K562 (cell line): Measurements from ENCODE around the gene FGFRL1. TPM values are rescaled to one million over a fixed set of nuclear protein-coding genes. Genes with fewer than 3 reads are reported as not detected.
A peak's percentile ranks its signal among the peaks of the same experiment; 100 is the strongest.

ENCODE experiments used
- ATAC-seq: fragments of 200-7000 bp; cut with Tn5 transposase; 3 replicates; pipeline ENCODE4 v1.9.1; 2020; ENCODE audit warnings: moderate library complexity
- BruUV-seq: library from RNA; stranded (reverse); fragments of 400-500 nt; replicated peaks from 2 replicates; lab custom pipeline; 2021; lab: Mats Ljungman, UMichigan
- CTCF ChIA-PET: fragments of 300-600 bp; formaldehyde crosslinking; extraction: SDS; loops from one replicate; lab custom pipeline; 2021; ENCODE audit warnings: low intra/inter-chr PET ratio; lab: Yijun Ruan, JAX
- POLR2A ChIA-PET: fragments of 300-600, 350-650 bp; sonication (Branson Sonifier 250); formaldehyde crosslinking; extraction: SDS; loops from one replicate; lab custom pipeline; 2021; ENCODE audit warnings: antibody characterized with exemption, inconsistent platforms; lab: Yijun Ruan, JAX
- DNase-seq, 4 experiments: peaks; one replicate each; pipeline versions ENCODE4 v3.0.0 to v3.0.0-alpha.2; 2011 to 2018; ENCODE audit warnings: low spot score in 3 of 4, mixed read lengths in 3 of 4; ENCODE audit errors: extremely low read depth in 1 of 4
- FAIRE-seq: peaks from 2 replicates; lab custom pipeline; 2011; peaks lifted over from hg19 to GRCh38; lab: Jason Lieb, UNC
- H2AFZ ChIP-seq: 2 replicates; pipeline ENCODE4 v1.6.0; 2011; ENCODE audit warnings: low read depth, low read length, control low read depth, inconsistent platforms
- H3K27ac ChIP-seq: fragments of 200-600 bp; 3 replicates; pipeline ENCODE4 v1.8.0; 2011; ENCODE audit warnings: low read depth, mild to moderate bottlenecking, control low read depth, inconsistent platforms, low read length, moderate library complexity, mixed read lengths; ENCODE audit errors: extremely low read depth
- H3K27me3 ChIP-seq, 2 experiments: fragments of 300-600 bp in 1 of 2; 2 replicates in 1 of 2; 3 replicates in 1 of 2; pipeline versions ENCODE4 v1.6.0 to v1.8.0; 2011; ENCODE audit warnings: inconsistent platforms in 2 of 2, low read length in 2 of 2, mild to moderate bottlenecking in 1 of 2, mixed read lengths in 1 of 2, moderate library complexity in 1 of 2; ENCODE audit not compliant: control insufficient read depth in 2 of 2, insufficient read depth in 2 of 2
- H3K36me3 ChIP-seq: fragments of 300-600 bp; 3 replicates; pipeline ENCODE4 v1.8.0; 2011; ENCODE audit warnings: mild to moderate bottlenecking, low read length, inconsistent platforms; ENCODE audit not compliant: control insufficient read depth, insufficient read depth
- H3K4me1 ChIP-seq, 2 experiments: fragments of 200-600 bp in 1 of 2; replicated peaks in 1 of 2; 2 replicates in 1 of 2; 3 replicates in 1 of 2; pipeline versions ENCODE4 v1.5.1 to v1.8.0; 2011; ENCODE audit warnings: inconsistent platforms in 2 of 2, low read length in 2 of 2, mild to moderate bottlenecking in 1 of 2, mixed read lengths in 1 of 2, moderate library complexity in 1 of 2; ENCODE audit not compliant: control insufficient read depth in 2 of 2, insufficient read depth in 2 of 2
- H3K4me2 ChIP-seq: 2 replicates; pipeline ENCODE4 v1.6.1; 2011; ENCODE audit warnings: low read length, control low read depth, inconsistent platforms, mixed read lengths; ENCODE audit not compliant: insufficient read depth
- H3K4me3 ChIP-seq: fragments of 200-600 bp; sonication (generic), shearing (Covaris generic); 2 replicates; pipeline ENCODE4 v1.5.1; 2016; ENCODE audit warnings: control low read depth, inconsistent platforms
- H3K79me2 ChIP-seq: fragments of 200-600 bp; 3 replicates; pipeline ENCODE4 v1.8.0; 2011; ENCODE audit warnings: low read length, inconsistent platforms; ENCODE audit not compliant: control insufficient read depth, insufficient read depth
- H3K9ac ChIP-seq, 2 experiments: 2 replicates each; pipeline versions ENCODE4 v1.6.0 to v1.6.1; 2011; ENCODE audit warnings: low read depth in 2 of 2, low read length in 2 of 2, control low read depth in 1 of 2, inconsistent platforms in 1 of 2, mild to moderate bottlenecking in 1 of 2, mixed read lengths in 1 of 2; ENCODE audit not compliant: insufficient read depth in 1 of 2
- H3K9me1 ChIP-seq: one replicate; pipeline ENCODE4 v1.6.0; 2011; ENCODE audit warnings: inconsistent platforms, mild to moderate bottlenecking, low read length, moderate library complexity; ENCODE audit not compliant: control insufficient read depth, insufficient read depth
- H3K9me3 ChIP-seq: replicated peaks from 2 replicates; pipeline ENCODE4 v1.5.1; 2011; ENCODE audit warnings: low read depth, low read length, inconsistent platforms; ENCODE audit not compliant: control insufficient read depth, insufficient read depth
- H4K20me1 ChIP-seq: replicated peaks from 2 replicates; pipeline ENCODE4 v1.6.1; 2011; ENCODE audit warnings: low read length, inconsistent platforms, mixed read lengths; ENCODE audit not compliant: control insufficient read depth, insufficient read depth
- CBX8 ChIP-seq: fragments of 200-600 bp; sonication (generic); IDR thresholded peaks from 2 replicates; pipeline ENCODE4 v1.6.1; 2012; ENCODE audit warnings: borderline replicate concordance, mixed run types, low read depth, mild to moderate bottlenecking, moderate library complexity, mixed read lengths, low read length, control low read depth, inconsistent platforms; ENCODE audit not compliant: poor library complexity, severe bottlenecking; ENCODE audit errors: extremely low read depth
- EZH2 ChIP-seq: IDR thresholded peaks from 2 replicates; pipeline ENCODE4 v1.6.1; 2012; ENCODE audit warnings: low read depth, mild to moderate bottlenecking, inconsistent platforms, low read length, borderline replicate concordance
- THRB ChIP-seq: fragments of 450-650 bp; formaldehyde crosslinking; conservative IDR thresholded peaks from 2 replicates; pipeline ENCODE4 v1.4.0; 2022; ENCODE audit warnings: mild to moderate bottlenecking, missing genetic modification characterization
- ZBTB33 ChIP-seq: sonication (generic); formaldehyde crosslinking; IDR thresholded peaks from 2 replicates; pipeline ENCODE4 v1.8.1; 2023; ENCODE audit warnings: mild to moderate bottlenecking, missing genetic modification reagents
- WGBS: fragments of 100-300 bp; shearing (Covaris generic); methylation state at CpG from one replicate; pipeline ENCODE4 v1.1.6; 2016; ENCODE audit warnings: low coverage, mixed read lengths; ENCODE audit not compliant: insufficient coverage; ENCODE audit errors: missing lambda C conversion rate; 5-methylcytosine and 5-hydroxymethylcytosine counted together
- in situ Hi-C: fragments of 300-500 bp; cut with MboI; formaldehyde crosslinking; loops from 4 replicates; pipeline ENCODE4 v1.15.0; 2018; ENCODE audit warnings: inconsistent platforms, mixed read lengths
- intact Hi-C: fragments of 100-400 bp; cut with micrococcal nuclease; formaldehyde crosslinking; loops from 2 replicates; pipeline ENCODE4 v1.14.2; 2022
- polyA plus RNA-seq, 8 experiments: library from polyadenylated mRNA; depleted of rRNA in 4 of 8; stranded (reverse) in 5 of 8; unstranded in 3 of 8; fragments of >200 nt; fragmentation: Nextera tagmentation in 2 of 8; fragmentation: Illumina TruSeq in 1 of 8; extraction: Ambion mirVana in 2 of 8; extraction: Trizol in 1 of 8; gene quantifications; 2 replicates each; pipeline versions ENCODE4 v1.2.1 to v1.2.3, GENCODE V29; 2011 to 2014; ENCODE audit warnings: inconsistent platforms in 1 of 8, missing spikeins in 1 of 8
- total RNA-seq, 7 experiments: library from RNA; depleted of rRNA in 6 of 7; stranded (reverse); fragments of >200 nt in 6 of 7; fragmentation: Illumina TruSeq in 2 of 7; extraction: Trizol in 2 of 7; gene quantifications; 2 replicates each; pipeline versions ENCODE4 v1.2.1 to v1.2.3, GENCODE V29; 2011 to 2021; ENCODE audit warnings: low replicate concordance in 1 of 7

FGFRL1 gene
- total and polyA plus RNA-seq, 9 of the 15 experiments (the other 6 are each of a cell fraction or from before 2014, with no cell fraction given), result 0.34 to 49.9 (median 14.6) TPM

GRCh38 chr4:1060621-1061020 lies 49.2 kb downstream of the FGFRL1 start:
- intact Hi-C loops (no loop called here), in situ Hi-C loops (no loop called here)
- peaks cover 57 to 73% of the 10 kb centered on the region in 2 experiments for H3K27me3 ChIP-seq
- no peak overlapping the region for H3K4me2 ChIP-seq
- no peaks in the 10 kb centered on the region for H3K9me1 ChIP-seq
- H3K4me3 ChIP-seq, result no peak overlapping the region
- H3K79me2 ChIP-seq, result no peaks in the 10 kb centered on the region
- H3K36me3 ChIP-seq, result no peaks in the 10 kb centered on the region
- H3K27ac ChIP-seq, result no peak overlapping the region
- 15% methylated on average over 9 of the region's 9 CpGs for WGBS
- peaks cover 3% of the 10 kb centered on the region for H3K9me3 ChIP-seq
- peaks cover 0 to 21% of the 10 kb centered on the region in 2 experiments; a peak in 2 of 5 replicates for H3K4me1 ChIP-seq
- no TSS peak for BruUV-seq
- no peak overlapping the region for H3K9ac ChIP-seq
- TF ChIP-seq THRB (CRISPR knock-in tag) (no peak), EZH2 (0 out of 2 replicates have a peak, but pooled peaks have one; percentile 35)
- TF ChIP-seq, all 486 proteins: peak for 1
- ChIA-PET CTCF (interaction anchor here (0.6 kb wide), 1 partner anchor 254 kb away, joined by 3 read pairs; no protein-coding TSS in a partner anchor), POLR2A (no interaction called here)
- Histone ChIP-seq H2AFZ (no peak overlapping the region), H4K20me1 (no peaks in the 10 kb centered on the region)
- DNase-seq (no peak), ATAC-seq (no peak), FAIRE-seq (no peak)

- no TSS peak for BruUV-seq
- Histone ChIP-seq H2AFZ (no peak overlapping the region), H4K20me1 (no peaks in the 10 kb centered on the region), H3K4me1 (peaks cover 0 to 16% of the 10 kb centered on the region in 2 experiments; a peak in 2 of 5 replicates), H3K4me3 (no peak overlapping the region), H3K27ac (no peak overlapping the region), H3K9me1 (no peaks in the 10 kb centered on the region), H3K9ac (no peak overlapping the region), H3K4me2 (no peak overlapping the region)
- no peak for ATAC-seq
- TF ChIP-seq ZBTB33 (CRISPR knock-in tag) (no peak), CBX8 (peak; percentile 69)
- TF ChIP-seq, all 486 proteins: peak for 1
- Histone ChIP-seq H3K79me2 (no peaks in the 10 kb centered on the region), H3K36me3 (no peaks in the 10 kb centered on the region), H3K27me3 (peaks cover 57 to 73% of the 10 kb centered on the region in 2 experiments), H3K9me3 (peaks cover 3% of the 10 kb centered on the region)
- ChIA-PET CTCF (no interaction called here), POLR2A (no interaction called here)
- WGBS, result 2% methylated on average over 12 of the region's 14 CpGs
- intact Hi-C loops, result no loop called here
- in situ Hi-C loops, result no loop called here
- DNase-seq, result no peak
- FAIRE-seq, result no peak
Measured at GRCh38 chr4:1061056-1061700, 49.8 kb downstream of the FGFRL1 start.
